GM19099 (cell line): Measurements from ENCODE around the gene NEFH.

Experiments used
- POLR2A ChIP-seq: IDR thresholded peaks from 3 replicates; pipeline ENCODE4 v1.6.1; 2011; ENCODE audit warnings: low read depth; ENCODE audit not compliant: insufficient read length; ENCODE audit errors: extremely low read depth

The NEFH gene

GRCh38 chr22:29509815-29510214 lies 29.8 kb downstream of the NEFH start:
- TF ChIP-seq POLR2A, result no peak

- TF ChIP-seq POLR2A, result no peak
Observed at GRCh38 chr22:29510542-29510941, 30.5 kb downstream of the NEFH start.

- no peak for TF ChIP-seq POLR2A
Observed at GRCh38 chr22:29511126-29511862, 31.3 kb downstream of the NEFH start.

- no peak for TF ChIP-seq POLR2A
Observed at GRCh38 chr22:29512031-29512430, 32.0 kb downstream of the NEFH start.

GRCh38 chr22:29517215-29517908 lies 37.3 kb downstream of the NEFH start:
- TF ChIP-seq POLR2A, result no peak

- TF ChIP-seq POLR2A, result no peak
Observed at GRCh38 chr22:29518427-29518826, 38.4 kb downstream of the NEFH start.

GRCh38 chr22:29519996-29520395 lies 40.0 kb downstream of the NEFH start:
- no peak for TF ChIP-seq POLR2A

GRCh38 chr22:29520851-29521250 lies 40.8 kb downstream of the NEFH start:
- TF ChIP-seq POLR2A, result no peak

GRCh38 chr22:29521526-29521925 lies 41.5 kb downstream of the NEFH start:
- no peak for TF ChIP-seq POLR2A

GRCh38 chr22:29523761-29524160 lies 43.7 kb downstream of the NEFH start:
- no peak for TF ChIP-seq POLR2A

- no peak for TF ChIP-seq POLR2A
Observed at GRCh38 chr22:29524442-29525191, 44.6 kb downstream of the NEFH start.

GRCh38 chr22:29528144-29528543 lies 48.1 kb downstream of the NEFH start:
- no peak for TF ChIP-seq POLR2A

- no peak for TF ChIP-seq POLR2A
Observed at GRCh38 chr22:29530716-29531115, 50.7 kb downstream of the NEFH start.

GRCh38 chr22:29531419-29531818 lies 51.4 kb downstream of the NEFH start:
- no peak for TF ChIP-seq POLR2A

GRCh38 chr22:29536411-29536810 lies 56.4 kb downstream of the NEFH start:
- no peak for TF ChIP-seq POLR2A

- no peak for TF ChIP-seq POLR2A
Observed at GRCh38 chr22:29539105-29539504, 59.1 kb downstream of the NEFH start.
